ENCODE results near the gene RPP38. TPM values are rescaled to one million over a fixed set of nuclear protein-coding genes. Genes with fewer than 3 reads are reported as not detected.
A peak's percentile ranks its signal among the peaks of the same experiment; 100 is the strongest.

The RPP38 gene
- total and polyA plus RNA-seq, 2 of the 13 experiments (the other 11 are each of a cell fraction or from before 2014, with no cell fraction given), result 11.7 to 16.4 TPM

DNA sequence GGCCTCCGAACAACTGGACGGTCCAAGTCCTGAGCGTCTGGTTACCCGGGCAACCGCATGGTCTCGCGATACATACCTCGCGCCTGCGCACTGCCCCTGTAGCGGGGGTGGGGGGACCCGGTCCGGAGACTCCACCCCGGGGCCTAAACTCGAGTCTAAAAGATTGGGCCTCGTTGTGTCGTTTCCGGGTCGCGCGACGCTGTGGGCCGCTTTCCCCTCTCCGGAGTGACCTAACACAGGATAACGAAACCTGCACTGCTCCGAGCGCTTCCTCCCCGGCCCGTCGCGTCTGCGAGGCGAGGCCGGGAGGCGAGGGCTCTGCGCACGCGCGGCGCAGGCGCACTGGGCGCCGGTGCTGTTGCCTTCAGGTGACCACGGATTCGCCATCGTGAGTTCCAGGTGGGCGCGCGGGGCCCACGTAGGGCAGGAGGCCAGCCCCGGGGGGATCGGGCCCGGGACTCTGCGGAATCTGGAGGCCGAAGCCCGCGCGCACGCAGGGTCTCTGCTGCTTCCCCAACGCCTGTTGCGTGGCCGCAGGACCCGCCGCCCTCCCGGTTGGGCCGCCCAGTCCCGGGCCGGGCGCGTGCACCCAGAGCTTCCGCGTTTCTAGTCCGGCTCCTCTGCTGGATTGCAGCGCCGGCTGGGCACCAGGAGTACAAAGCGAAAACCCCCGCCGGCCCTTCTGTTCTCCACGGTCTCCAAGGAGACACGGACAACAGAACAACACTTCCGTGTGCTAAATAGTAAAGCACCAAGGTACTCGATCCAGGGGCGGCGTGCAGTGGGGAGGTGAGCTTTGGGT lies at the start of gene RPP38 (continued):
- TF ChIP-seq, protein P1, sequence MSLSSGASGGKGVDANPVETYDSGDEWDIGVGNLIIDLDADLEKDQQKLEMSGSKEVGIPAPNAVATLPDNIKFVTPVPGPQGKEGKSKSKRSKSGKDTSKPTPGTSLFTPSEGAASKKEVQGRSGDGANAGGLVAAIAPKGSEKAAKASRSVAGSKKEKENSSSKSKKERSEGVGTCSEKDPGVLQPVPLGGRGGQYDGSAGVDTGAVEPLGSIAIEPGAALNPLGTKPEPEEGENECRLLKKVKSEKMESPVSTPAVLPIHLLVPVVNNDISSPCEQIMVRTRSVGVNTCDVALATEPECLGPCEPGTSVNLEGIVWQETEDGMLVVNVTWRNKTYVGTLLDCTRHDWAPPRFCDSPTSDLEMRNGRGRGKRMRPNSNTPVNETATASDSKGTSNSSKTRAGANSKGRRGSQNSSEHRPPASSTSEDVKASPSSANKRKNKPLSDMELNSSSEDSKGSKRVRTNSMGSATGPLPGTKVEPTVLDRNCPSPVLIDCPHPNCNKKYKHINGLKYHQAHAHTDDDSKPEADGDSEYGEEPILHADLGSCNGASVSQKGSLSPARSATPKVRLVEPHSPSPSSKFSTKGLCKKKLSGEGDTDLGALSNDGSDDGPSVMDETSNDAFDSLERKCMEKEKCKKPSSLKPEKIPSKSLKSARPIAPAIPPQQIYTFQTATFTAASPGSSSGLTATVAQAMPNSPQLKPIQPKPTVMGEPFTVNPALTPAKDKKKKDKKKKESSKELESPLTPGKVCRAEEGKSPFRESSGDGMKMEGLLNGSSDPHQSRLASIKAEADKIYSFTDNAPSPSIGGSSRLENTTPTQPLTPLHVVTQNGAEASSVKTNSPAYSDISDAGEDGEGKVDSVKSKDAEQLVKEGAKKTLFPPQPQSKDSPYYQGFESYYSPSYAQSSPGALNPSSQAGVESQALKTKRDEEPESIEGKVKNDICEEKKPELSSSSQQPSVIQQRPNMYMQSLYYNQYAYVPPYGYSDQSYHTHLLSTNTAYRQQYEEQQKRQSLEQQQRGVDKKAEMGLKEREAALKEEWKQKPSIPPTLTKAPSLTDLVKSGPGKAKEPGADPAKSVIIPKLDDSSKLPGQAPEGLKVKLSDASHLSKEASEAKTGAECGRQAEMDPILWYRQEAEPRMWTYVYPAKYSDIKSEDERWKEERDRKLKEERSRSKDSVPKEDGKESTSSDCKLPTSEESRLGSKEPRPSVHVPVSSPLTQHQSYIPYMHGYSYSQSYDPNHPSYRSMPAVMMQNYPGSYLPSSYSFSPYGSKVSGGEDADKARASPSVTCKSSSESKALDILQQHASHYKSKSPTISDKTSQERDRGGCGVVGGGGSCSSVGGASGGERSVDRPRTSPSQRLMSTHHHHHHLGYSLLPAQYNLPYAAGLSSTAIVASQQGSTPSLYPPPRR (CRISPR knock-in tag; IDR thresholded peaks at IDR 0.05; ENCODE audit: borderline replicate concordance), result peak; percentile 65; the same call in 1 of the 2 replicates
- TF ChIP-seq SAFB2 (CRISPR knock-in tag; IDR thresholded peaks at IDR 0.05; ENCODE audit: borderline replicate concordance, low read depth) (peak; percentile 75), DMAP1 (CRISPR knock-in tag; IDR thresholded peaks at IDR 0.05) (peak; percentile 95), ZNF17 (CRISPR knock-in tag; IDR thresholded peaks at IDR 0.05) (0 out of 2 replicates have a peak, but pooled peaks have one; percentile 49), ZNF841 (CRISPR knock-in tag; IDR thresholded peaks at IDR 0.05; ENCODE audit: borderline replicate concordance) (no peak), MLLT10 (CRISPR knock-in tag; IDR thresholded peaks at IDR 0.05) (no peak), REL (CRISPR knock-in tag; conservative IDR thresholded peaks at IDR 0.05) (peak; percentile 97), SIN3A (IDR thresholded peaks at IDR 0.05; ENCODE audit: borderline replicate concordance, low read depth, low read length) (peak; percentile 89; the same call in 1 of the 2 replicates), PAX8 (CRISPR knock-in tag; IDR thresholded peaks at IDR 0.05; ENCODE audit: borderline replicate concordance) (0 out of 2 replicates have a peak, but pooled peaks have one; percentile 71), POGZ (CRISPR knock-in tag; IDR thresholded peaks at IDR 0.05) (peak; percentile 74; the same call in 1 of the 2 replicates)
- TF ChIP-seq, protein P2, sequence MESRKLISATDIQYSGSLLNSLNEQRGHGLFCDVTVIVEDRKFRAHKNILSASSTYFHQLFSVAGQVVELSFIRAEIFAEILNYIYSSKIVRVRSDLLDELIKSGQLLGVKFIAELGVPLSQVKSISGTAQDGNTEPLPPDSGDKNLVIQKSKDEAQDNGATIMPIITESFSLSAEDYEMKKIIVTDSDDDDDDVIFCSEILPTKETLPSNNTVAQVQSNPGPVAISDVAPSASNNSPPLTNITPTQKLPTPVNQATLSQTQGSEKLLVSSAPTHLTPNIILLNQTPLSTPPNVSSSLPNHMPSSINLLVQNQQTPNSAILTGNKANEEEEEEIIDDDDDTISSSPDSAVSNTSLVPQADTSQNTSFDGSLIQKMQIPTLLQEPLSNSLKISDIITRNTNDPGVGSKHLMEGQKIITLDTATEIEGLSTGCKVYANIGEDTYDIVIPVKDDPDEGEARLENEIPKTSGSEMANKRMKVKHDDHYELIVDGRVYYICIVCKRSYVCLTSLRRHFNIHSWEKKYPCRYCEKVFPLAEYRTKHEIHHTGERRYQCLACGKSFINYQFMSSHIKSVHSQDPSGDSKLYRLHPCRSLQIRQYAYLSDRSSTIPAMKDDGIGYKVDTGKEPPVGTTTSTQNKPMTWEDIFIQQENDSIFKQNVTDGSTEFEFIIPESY (CRISPR knock-in tag; IDR thresholded peaks at IDR 0.05), result no peak
- TF ChIP-seq, protein P3, sequence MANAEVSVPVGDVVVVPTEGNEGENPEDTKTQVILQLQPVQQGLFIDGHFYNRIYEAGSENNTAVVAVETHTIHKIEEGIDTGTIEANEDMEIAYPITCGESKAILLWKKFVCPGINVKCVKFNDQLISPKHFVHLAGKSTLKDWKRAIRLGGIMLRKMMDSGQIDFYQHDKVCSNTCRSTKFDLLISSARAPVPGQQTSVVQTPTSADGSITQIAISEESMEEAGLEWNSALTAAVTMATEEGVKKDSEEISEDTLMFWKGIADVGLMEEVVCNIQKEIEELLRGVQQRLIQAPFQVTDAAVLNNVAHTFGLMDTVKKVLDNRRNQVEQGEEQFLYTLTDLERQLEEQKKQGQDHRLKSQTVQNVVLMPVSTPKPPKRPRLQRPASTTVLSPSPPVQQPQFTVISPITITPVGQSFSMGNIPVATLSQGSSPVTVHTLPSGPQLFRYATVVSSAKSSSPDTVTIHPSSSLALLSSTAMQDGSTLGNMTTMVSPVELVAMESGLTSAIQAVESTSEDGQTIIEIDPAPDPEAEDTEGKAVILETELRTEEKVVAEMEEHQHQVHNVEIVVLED (CRISPR knock-in tag; IDR thresholded peaks at IDR 0.05; ENCODE audit: borderline replicate concordance), result peak; percentile 61; the same call in 1 of the 2 replicates
- TF ChIP-seq, protein P4, sequence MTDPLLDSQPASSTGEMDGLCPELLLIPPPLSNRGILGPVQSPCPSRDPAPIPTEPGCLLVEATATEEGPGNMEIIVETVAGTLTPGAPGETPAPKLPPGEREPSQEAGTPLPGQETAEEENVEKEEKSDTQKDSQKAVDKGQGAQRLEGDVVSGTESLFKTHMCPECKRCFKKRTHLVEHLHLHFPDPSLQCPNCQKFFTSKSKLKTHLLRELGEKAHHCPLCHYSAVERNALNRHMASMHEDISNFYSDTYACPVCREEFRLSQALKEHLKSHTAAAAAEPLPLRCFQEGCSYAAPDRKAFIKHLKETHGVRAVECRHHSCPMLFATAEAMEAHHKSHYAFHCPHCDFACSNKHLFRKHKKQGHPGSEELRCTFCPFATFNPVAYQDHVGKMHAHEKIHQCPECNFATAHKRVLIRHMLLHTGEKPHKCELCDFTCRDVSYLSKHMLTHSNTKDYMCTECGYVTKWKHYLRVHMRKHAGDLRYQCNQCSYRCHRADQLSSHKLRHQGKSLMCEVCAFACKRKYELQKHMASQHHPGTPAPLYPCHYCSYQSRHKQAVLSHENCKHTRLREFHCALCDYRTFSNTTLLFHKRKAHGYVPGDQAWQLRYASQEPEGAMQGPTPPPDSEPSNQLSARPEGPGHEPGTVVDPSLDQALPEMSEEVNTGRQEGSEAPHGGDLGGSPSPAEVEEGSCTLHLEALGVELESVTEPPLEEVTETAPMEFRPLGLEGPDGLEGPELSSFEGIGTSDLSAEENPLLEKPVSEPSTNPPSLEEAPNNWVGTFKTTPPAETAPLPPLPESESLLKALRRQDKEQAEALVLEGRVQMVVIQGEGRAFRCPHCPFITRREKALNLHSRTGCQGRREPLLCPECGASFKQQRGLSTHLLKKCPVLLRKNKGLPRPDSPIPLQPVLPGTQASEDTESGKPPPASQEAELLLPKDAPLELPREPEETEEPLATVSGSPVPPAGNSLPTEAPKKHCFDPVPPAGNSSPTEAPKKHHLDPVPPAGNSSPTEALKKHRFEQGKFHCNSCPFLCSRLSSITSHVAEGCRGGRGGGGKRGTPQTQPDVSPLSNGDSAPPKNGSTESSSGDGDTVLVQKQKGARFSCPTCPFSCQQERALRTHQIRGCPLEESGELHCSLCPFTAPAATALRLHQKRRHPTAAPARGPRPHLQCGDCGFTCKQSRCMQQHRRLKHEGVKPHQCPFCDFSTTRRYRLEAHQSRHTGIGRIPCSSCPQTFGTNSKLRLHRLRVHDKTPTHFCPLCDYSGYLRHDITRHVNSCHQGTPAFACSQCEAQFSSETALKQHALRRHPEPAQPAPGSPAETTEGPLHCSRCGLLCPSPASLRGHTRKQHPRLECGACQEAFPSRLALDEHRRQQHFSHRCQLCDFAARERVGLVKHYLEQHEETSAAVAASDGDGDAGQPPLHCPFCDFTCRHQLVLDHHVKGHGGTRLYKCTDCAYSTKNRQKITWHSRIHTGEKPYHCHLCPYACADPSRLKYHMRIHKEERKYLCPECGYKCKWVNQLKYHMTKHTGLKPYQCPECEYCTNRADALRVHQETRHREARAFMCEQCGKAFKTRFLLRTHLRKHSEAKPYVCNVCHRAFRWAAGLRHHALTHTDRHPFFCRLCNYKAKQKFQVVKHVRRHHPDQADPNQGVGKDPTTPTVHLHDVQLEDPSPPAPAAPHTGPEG (CRISPR knock-in tag; IDR thresholded peaks at IDR 0.05), result peak; percentile 89
